ENCODE measurements around the gene FBXO2. TPM values are rescaled to one million over a fixed set of nuclear protein-coding genes. Genes with fewer than 3 reads are reported as not detected.

The FBXO2 gene
- total RNA-seq, 1 donor: 2.0 TPM

DNA sequence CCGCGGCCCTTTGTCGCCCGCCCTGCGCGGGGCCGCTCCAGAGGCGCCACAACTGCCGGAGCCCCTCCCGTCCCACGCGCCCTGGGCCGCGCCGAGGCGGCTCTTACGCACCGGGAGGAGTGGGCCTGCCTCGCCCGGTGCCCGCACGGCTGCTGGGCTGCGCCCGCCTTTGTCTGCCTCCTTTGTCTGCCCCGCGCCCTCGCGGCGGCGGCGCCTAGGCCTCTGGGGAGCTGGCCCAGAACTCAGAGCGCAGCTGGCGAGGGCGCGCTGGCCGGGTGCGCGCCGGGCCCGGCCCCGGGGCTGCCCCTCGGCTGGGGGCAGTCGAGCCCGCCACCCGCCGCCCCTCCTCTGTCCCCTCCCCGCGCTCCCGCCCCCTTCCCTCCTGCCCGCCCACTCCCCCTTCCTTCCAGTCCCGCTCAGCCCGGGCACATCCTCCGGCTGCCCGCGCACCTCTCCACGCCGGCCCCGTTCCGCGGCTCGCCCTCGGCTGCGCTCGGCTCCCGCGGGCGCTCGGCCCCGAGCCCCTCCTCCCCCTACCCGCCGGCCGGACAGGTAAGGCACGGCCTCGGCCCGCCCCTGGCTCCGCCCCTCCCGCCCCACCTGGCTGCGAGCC is 37.2 kb upstream of the FBXO2 start, which contains the start of gene DRAXIN:
DRAXIN (plus strand) TSS at position 409 of the 613 bp plus-strand sequence. CDS start 14,549 bp downstream, outside the sequence.
- TF ChIP-seq, protein P1, sequence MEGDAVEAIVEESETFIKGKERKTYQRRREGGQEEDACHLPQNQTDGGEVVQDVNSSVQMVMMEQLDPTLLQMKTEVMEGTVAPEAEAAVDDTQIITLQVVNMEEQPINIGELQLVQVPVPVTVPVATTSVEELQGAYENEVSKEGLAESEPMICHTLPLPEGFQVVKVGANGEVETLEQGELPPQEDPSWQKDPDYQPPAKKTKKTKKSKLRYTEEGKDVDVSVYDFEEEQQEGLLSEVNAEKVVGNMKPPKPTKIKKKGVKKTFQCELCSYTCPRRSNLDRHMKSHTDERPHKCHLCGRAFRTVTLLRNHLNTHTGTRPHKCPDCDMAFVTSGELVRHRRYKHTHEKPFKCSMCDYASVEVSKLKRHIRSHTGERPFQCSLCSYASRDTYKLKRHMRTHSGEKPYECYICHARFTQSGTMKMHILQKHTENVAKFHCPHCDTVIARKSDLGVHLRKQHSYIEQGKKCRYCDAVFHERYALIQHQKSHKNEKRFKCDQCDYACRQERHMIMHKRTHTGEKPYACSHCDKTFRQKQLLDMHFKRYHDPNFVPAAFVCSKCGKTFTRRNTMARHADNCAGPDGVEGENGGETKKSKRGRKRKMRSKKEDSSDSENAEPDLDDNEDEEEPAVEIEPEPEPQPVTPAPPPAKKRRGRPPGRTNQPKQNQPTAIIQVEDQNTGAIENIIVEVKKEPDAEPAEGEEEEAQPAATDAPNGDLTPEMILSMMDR (IDR thresholded peaks at IDR 0.05; ENCODE audit: insufficient read depth, low read length): no peak
- peak within 1 kb of the TSS; percentile 31 for H3K4me3 ChIP-seq (ENCODE audit: low read depth, low read length)
- DNase-seq (ENCODE audit: low read depth): no peak

DNA sequence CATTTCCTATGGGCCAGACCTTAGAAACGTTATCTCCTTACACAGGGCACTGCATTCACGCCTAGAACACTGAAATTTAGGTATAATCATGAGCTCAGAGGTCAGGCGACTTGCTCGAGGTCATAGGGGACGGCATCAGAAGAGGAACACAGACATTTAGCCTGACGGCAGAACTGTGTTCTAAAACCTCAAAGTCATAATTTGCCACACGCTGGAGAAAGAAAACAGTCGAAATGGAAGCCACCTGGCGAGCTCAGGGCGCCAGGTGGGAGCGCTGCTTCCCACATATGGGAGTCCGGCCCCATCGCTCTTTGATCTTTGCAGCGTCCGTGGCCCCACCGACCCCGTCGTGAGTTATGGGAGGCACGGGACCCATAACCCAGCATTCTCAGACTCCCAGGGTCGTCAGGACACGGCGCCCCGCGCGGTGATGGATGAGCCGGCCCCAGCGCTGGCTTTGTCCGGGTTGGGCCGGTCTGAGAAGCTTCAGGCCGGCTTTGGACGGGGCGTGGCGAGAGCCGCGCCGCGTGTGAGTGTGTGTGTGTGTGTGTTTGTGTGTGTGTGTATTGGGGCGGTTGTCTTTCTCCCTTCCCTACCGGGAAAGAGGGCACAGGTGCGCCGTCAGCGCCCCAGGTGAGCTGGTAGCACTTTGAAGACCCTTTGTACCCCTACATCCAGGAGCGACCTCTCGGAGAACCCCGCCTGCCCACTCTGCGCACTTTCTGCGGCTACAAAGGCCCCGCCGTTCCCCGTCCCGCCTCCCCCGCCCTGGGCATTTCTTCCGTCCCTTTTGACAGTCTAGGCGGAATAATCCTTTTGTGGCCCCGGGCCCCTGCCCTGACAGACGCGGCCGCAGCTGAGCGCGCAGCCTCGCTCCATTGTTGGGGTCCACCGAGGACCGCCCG is 36.4 kb upstream of the FBXO2 start:
- no peak for DNase-seq (ENCODE audit: low read depth)
- H3K4me3 ChIP-seq (ENCODE audit: low read depth, low read length): peak overlapping the region; percentile 31
- TF ChIP-seq, protein P1 (IDR thresholded peaks at IDR 0.05; ENCODE audit: insufficient read depth, low read length): no peak

- no peak for DNase-seq (ENCODE audit: low read depth)
- TF ChIP-seq, protein P1 (IDR thresholded peaks at IDR 0.05; ENCODE audit: insufficient read depth, low read length): no peak
- H3K4me3 ChIP-seq (ENCODE audit: low read depth, low read length): no peak overlapping the region
These were observed 34.3 kb upstream of the FBXO2 start for GRCh38 chr1:11688506-11688905.

DNA sequence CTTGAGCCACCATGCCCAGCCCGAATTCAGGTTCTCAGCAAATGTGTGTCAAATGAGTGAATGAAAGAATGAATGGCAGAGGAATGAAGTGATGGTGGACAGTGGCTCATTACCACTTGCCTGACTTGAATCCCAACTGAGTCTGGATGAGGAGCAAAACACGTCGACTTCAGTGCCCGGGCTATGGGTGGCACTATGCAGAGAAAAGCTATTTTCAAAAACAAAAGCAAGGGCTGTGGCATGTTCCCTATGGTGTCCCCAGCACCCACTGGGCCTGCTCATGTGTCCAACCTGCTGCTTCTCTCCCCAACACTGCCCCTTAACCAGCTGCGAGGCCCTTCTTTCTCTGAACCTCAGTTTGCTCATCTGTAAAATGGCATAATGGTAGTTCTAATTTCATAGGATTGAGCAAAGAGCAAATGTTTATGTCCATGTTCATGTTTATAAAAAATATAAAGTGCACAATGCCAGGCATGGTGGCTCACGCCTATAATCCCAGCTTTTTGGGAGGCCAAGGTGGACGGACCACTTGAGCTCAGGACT is 31.1 kb upstream of the FBXO2 start:
- TF ChIP-seq, protein P1 (IDR thresholded peaks at IDR 0.05; ENCODE audit: insufficient read depth, low read length): no peak
- no peak overlapping the region for H3K4me3 ChIP-seq (ENCODE audit: low read depth, low read length)
- no peak for DNase-seq (ENCODE audit: low read depth)

DNA sequence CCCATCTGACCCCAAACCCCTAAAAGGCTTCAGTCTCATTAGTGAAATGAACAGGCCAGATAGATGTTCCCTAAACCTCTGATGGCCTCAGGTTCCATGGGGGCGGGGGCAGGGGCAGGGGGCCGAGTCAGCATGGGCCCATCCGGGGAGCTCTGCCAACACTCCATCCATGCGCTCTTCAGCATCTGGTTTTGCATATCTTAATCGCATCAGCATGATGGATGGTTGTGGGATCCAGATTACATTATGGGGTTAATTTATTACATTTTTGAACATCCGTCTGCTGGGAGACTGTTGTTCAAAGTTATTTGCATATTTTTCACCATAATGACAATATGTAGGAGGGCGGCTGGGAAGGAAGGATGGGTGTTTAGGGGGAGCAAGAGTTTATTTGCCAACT is 29.8 kb upstream of the FBXO2 start:
- TF ChIP-seq, protein P1 (IDR thresholded peaks at IDR 0.05; ENCODE audit: insufficient read depth, low read length): no peak
- no peak for DNase-seq (ENCODE audit: low read depth)
- H3K4me3 ChIP-seq (ENCODE audit: low read depth, low read length): no peak overlapping the region

DNA sequence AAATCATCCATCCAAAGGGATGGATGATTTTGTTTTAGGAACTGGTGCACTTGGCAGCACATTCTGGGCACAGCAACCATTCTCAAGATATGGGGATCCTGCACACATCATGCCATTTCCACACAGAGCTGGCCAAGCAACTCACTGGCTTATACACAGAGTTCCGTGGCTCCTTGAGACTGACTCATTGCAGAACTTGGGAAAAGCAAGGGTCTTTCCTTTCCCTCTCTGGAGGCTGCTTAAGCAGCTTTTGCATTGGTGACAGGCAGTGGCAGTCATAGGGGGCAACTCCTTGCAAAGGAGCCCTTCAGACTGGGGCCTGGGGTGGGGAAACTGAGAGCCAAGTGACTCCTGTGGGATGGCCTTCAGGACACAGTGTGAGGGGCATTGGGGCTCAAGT is 28.6 kb upstream of the FBXO2 start:
- TF ChIP-seq, protein P1 (IDR thresholded peaks at IDR 0.05; ENCODE audit: insufficient read depth, low read length): no peak
- no peak overlapping the region for H3K4me3 ChIP-seq (ENCODE audit: low read depth, low read length)
- peak; percentile 13 for DNase-seq (ENCODE audit: low read depth)
